ENCODE measurements around the gene ATP8A2. TPM values are rescaled to one million over a fixed set of nuclear protein-coding genes. Genes with fewer than 3 reads are reported as not detected.

ATP8A2 gene
- total and polyA plus RNA-seq, 2 of the 4 experiments (the other 2 are of a cell fraction): 0.02 to 0.18 TPM

- Histone ChIP-seq H2AK9ac (replicated peaks; ENCODE audit: low read depth, low read length, poor library complexity) (no peak overlapping the region), H3K56ac (ENCODE audit: extremely low read depth, insufficient read depth, low read length) (no peak overlapping the region), H3K79me1 (ENCODE audit: low read depth in 1 of 2, low read length in 2 of 2) (no peaks in the 10 kb centered on the region), H3K4me1 (ENCODE audit: control insufficient read depth, insufficient read depth, low read length) (no peaks in the 10 kb centered on the region), H3K23ac (ENCODE audit: low read depth, low read length) (no peak overlapping the region), H3K9me3 (ENCODE audit: control insufficient read depth, insufficient read depth, low read length) (no peaks in the 10 kb centered on the region), H3K27me3 (ENCODE audit: control insufficient read depth, insufficient read depth, low read length) (no peaks in the 10 kb centered on the region), H4K91ac (ENCODE audit: insufficient read depth, low read depth, low read length) (no peak overlapping the region), H3K4me2 (ENCODE audit: low read depth, low read length) (no peak overlapping the region), H3K9me1 (ENCODE audit: insufficient read depth, low read length) (no peaks in the 10 kb centered on the region), H3K4ac (ENCODE audit: low read depth, low read length) (no peak overlapping the region), H3K14ac (replicated peaks; ENCODE audit: low read depth, low read length) (no peak overlapping the region), H3K18ac (ENCODE audit: low read depth, low read length) (no peak overlapping the region), H3K4me3 (ENCODE audit: insufficient read depth, low read depth, low read length) (no peak overlapping the region), H3K9ac (ENCODE audit: low read depth, low read length) (no peak overlapping the region), H2AFZ (replicated peaks; ENCODE audit: low read length, poor library complexity) (no peak overlapping the region), H2BK120ac (ENCODE audit: low read depth, low read length) (no peak overlapping the region), H3K36me3 (ENCODE audit: control insufficient read depth, insufficient read depth, low read length) (no peaks in the 10 kb centered on the region), H2AK5ac (ENCODE audit: low read depth, low read length) (no peak overlapping the region), H4K5ac (ENCODE audit: low read depth, low read length) (no peak overlapping the region), H2BK15ac (ENCODE audit: low read depth, low read length) (no peak overlapping the region), H2BK5ac (ENCODE audit: low read depth, low read length, poor library complexity, severe bottlenecking) (no peak overlapping the region), H4K8ac (ENCODE audit: low read depth in 2 of 2, low read length in 2 of 2) (no peak overlapping the region), H3K27ac (ENCODE audit: insufficient read depth, low read length) (no peak overlapping the region), H4K20me1 (ENCODE audit: insufficient read depth, low read length) (no peaks in the 10 kb centered on the region), H2BK20ac (ENCODE audit: low read depth, low read length) (no peak overlapping the region)
- dilution Hi-C loops (cut with HindIII; ENCODE audit: low sequenced_read_pairs, unreplicated experiment) (no loop called here), intact Hi-C loops (cut with micrococcal nuclease) (no loop called here), in situ Hi-C loops (cut with MboI; ENCODE audit: low sequenced_read_pairs) (no loop called here)
- ChIA-PET CTCF (no interaction called here), POLR2A (ENCODE audit: unreplicated experiment) (no interaction called here)
- ATAC-seq (ENCODE audit: low read depth) (no peak), DNase-seq (no peak)
- WGBS, 2 experiments (ENCODE audit: extremely low coverage in 2 of 2, insufficient read length in 1 of 2): no CpG with 5 or more reads among the region's 7 CpGs
- TF ChIP-seq POLR2A (IDR thresholded peaks at IDR 0.05; ENCODE audit: low read depth, low read length) (no peak), RAD21 (IDR thresholded peaks at IDR 0.05; ENCODE audit: low read length) (no peak), SMC3 (IDR thresholded peaks at IDR 0.05; ENCODE audit: low read depth, low read length) (no peak), NFE2L2 (IDR thresholded peaks at IDR 0.05; ENCODE audit: low read depth, low read length) (no peak), MXI1 (IDR thresholded peaks at IDR 0.05; ENCODE audit: borderline replicate concordance, low read depth, low read length) (no peak), CHD1 (IDR thresholded peaks at IDR 0.05; ENCODE audit: low read depth, low read length) (no peak), RCOR1 (IDR thresholded peaks at IDR 0.05; ENCODE audit: insufficient replicate concordance, low read length) (no peak), MAFK (IDR thresholded peaks at IDR 0.05; ENCODE audit: low read depth, low read length) (no peak), RFX5 (IDR thresholded peaks at IDR 0.05; ENCODE audit: low read depth, low read length) (no peak), MAZ (IDR thresholded peaks at IDR 0.05; ENCODE audit: borderline replicate concordance, low read depth, low read length) (no peak)
- TF ChIP-seq, protein P1, sequence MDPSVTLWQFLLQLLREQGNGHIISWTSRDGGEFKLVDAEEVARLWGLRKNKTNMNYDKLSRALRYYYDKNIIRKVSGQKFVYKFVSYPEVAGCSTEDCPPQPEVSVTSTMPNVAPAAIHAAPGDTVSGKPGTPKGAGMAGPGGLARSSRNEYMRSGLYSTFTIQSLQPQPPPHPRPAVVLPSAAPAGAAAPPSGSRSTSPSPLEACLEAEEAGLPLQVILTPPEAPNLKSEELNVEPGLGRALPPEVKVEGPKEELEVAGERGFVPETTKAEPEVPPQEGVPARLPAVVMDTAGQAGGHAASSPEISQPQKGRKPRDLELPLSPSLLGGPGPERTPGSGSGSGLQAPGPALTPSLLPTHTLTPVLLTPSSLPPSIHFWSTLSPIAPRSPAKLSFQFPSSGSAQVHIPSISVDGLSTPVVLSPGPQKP (IDR thresholded peaks at IDR 0.05; ENCODE audit: borderline replicate concordance, low read depth, low read length): no peak
- TF ChIP-seq, protein P2, sequence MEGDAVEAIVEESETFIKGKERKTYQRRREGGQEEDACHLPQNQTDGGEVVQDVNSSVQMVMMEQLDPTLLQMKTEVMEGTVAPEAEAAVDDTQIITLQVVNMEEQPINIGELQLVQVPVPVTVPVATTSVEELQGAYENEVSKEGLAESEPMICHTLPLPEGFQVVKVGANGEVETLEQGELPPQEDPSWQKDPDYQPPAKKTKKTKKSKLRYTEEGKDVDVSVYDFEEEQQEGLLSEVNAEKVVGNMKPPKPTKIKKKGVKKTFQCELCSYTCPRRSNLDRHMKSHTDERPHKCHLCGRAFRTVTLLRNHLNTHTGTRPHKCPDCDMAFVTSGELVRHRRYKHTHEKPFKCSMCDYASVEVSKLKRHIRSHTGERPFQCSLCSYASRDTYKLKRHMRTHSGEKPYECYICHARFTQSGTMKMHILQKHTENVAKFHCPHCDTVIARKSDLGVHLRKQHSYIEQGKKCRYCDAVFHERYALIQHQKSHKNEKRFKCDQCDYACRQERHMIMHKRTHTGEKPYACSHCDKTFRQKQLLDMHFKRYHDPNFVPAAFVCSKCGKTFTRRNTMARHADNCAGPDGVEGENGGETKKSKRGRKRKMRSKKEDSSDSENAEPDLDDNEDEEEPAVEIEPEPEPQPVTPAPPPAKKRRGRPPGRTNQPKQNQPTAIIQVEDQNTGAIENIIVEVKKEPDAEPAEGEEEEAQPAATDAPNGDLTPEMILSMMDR (conservative IDR thresholded peaks at IDR 0.05; ENCODE audit: low read depth, low read length): no peak
- TF ChIP-seq, protein P3, sequence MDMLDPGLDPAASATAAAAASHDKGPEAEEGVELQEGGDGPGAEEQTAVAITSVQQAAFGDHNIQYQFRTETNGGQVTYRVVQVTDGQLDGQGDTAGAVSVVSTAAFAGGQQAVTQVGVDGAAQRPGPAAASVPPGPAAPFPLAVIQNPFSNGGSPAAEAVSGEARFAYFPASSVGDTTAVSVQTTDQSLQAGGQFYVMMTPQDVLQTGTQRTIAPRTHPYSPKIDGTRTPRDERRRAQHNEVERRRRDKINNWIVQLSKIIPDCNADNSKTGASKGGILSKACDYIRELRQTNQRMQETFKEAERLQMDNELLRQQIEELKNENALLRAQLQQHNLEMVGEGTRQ (IDR thresholded peaks at IDR 0.05; ENCODE audit: low read depth, low read length): no peak
- no TSS peak for BruUV-seq (replicated peaks)
Observed at GRCh38 chr13:25607096-25607495, 235.3 kb downstream of the ATP8A2 start.
